ENCODE data around the gene EXOC4. TPM values are rescaled to one million over a fixed set of nuclear protein-coding genes. Genes with fewer than 3 reads are reported as not detected.

The EXOC4 gene
- total and polyA plus RNA-seq, 2 of the 8 experiments (the other 6 are each of a cell fraction or from before 2014, with no cell fraction given): 27.0 to 67.3 TPM

GRCh38 chr7:133549633-133550032, 296.8 kb downstream of the EXOC4 start:
- Histone ChIP-seq H3K79me2 (ENCODE audit: control insufficient read depth in 1 of 2, insufficient read depth in 2 of 2, low read length in 2 of 2) (no peaks in the 10 kb centered on the region), H3K27me3 (replicated peaks in 1 of 4; ENCODE audit: control insufficient read depth in 3 of 4, extremely low read depth in 1 of 4, insufficient read depth in 3 of 4, low read length in 3 of 4) (no peaks in the 10 kb centered on the region), H4K8ac (ENCODE audit: extremely low read depth, insufficient read depth, low read length) (no peak overlapping the region), H3K79me1 (ENCODE audit: low read depth, low read length) (no peaks in the 10 kb centered on the region), H3K9me3 (ENCODE audit: insufficient read depth in 2 of 2, low read depth in 1 of 2, low read length in 1 of 2) (no peaks in the 10 kb centered on the region), H2AK5ac (ENCODE audit: low read depth, low read length) (no peak overlapping the region), H2BK120ac (replicated peaks; ENCODE audit: low read depth, low read length) (no peak overlapping the region), H4K5ac (ENCODE audit: insufficient read length, low read depth, low read length) (no peak overlapping the region), H2AFZ (ENCODE audit: low read length) (no peak overlapping the region), H3K4ac (replicated peaks; ENCODE audit: insufficient read length, low read depth, low read length) (no peak overlapping the region), H2BK15ac (ENCODE audit: low read length) (no peak overlapping the region), H4K91ac (replicated peaks; ENCODE audit: insufficient read length, low read length) (no peak overlapping the region), H2BK5ac (ENCODE audit: low read depth, low read length) (no peak overlapping the region), H3K4me1 (replicated peaks in 1 of 4; ENCODE audit: control insufficient read depth in 3 of 4, insufficient read depth in 4 of 4, low read length in 3 of 4) (no peaks in the 10 kb centered on the region), H3K23ac (ENCODE audit: insufficient read length) (no peak overlapping the region), H3K9ac (replicated peaks in 1 of 4; ENCODE audit: extremely low read depth in 1 of 4, low read depth in 3 of 4, low read length in 3 of 4) (no peak overlapping the region), H3K4me3 (ENCODE audit: extremely low read depth in 1 of 4, insufficient read depth in 2 of 4, low read depth in 3 of 4, low read length in 4 of 4) (no peak overlapping the region), H3K36me3 (ENCODE audit: control insufficient read depth in 2 of 4, insufficient read depth in 4 of 4, low read length in 3 of 4) (no peaks in the 10 kb centered on the region), H3K18ac (ENCODE audit: extremely low read depth, low read length) (no peak overlapping the region), H2BK12ac (ENCODE audit: low read depth, low read length) (no peak overlapping the region), H4K20me1 (replicated peaks in 1 of 2; ENCODE audit: control insufficient read depth in 1 of 2, insufficient read depth in 2 of 2, low read length in 2 of 2) (peaks cover 0 to 2% of the 10 kb centered on the region in 2 experiments), H3K23me2 (ENCODE audit: low read depth, low read length) (no peaks in the 10 kb centered on the region; the same call in 1 of the 2 replicates), H3K27ac (ENCODE audit: low read depth, low read length) (no peak overlapping the region), H2BK20ac (ENCODE audit: low read length) (no peak overlapping the region), H3K56ac (replicated peaks; ENCODE audit: insufficient read length, low read depth, low read length) (no peak overlapping the region), H3K4me2 (ENCODE audit: insufficient read depth in 1 of 2, low read depth in 2 of 2, low read length in 2 of 2) (no peak overlapping the region), H3K14ac (ENCODE audit: insufficient read length) (no peak overlapping the region)
- no peak for FAIRE-seq
- POLR2A ChIA-PET (ENCODE audit: partially characterized antibody): no interaction called here
- no peak for DNase-seq (ENCODE audit: low read depth in 1 of 2, low spot score in 2 of 2)
- WGBS, 2 experiments (ENCODE audit: extremely low coverage in 1 of 2, insufficient coverage in 1 of 2, insufficient read length in 1 of 2, insufficient replicate concordance in 2 of 2, low coverage in 1 of 2, low lambda C conversion rate in 2 of 2, missing lambda C conversion rate in 1 of 2): 86% methylated on average over 1 of the region's 1 CpG; no CpG with 5 or more reads in 1 of the 2 experiments
- TF ChIP-seq CEBPB (IDR thresholded peaks at IDR 0.05; ENCODE audit: low read depth, low read length) (no peak), SAP30 (IDR thresholded peaks at IDR 0.05; ENCODE audit: insufficient read depth, insufficient replicate concordance, low read length) (no peak), NANOG (IDR thresholded peaks at IDR 0.05; ENCODE audit: insufficient read depth, low read depth, low read length, poor library complexity, severe bottlenecking) (no peak), ZNF274 (IDR thresholded peaks at IDR 0.05; ENCODE audit: borderline replicate concordance, extremely low read depth, low read length) (no peak), BRCA1 (IDR thresholded peaks at IDR 0.05; ENCODE audit: low read depth, low read length) (no peak), YY1 (IDR thresholded peaks at IDR 0.05; ENCODE audit: low read depth, low read length) (no peak), RNF2 (IDR thresholded peaks at IDR 0.05; ENCODE audit: borderline replicate concordance, low read depth, low read length, missing control alignments, poor library complexity, severe bottlenecking) (no peak)
- CTCF ChIA-PET (ENCODE audit: partially characterized antibody): no interaction called here
